SU-DHL-6 (cell line): ENCODE measurements around the gene MANSC4.

Source experiments
- EZH2phosphoT487 ChIP-seq: fragments of 200-600 bp; sonication (generic), shearing (Covaris generic); conservative IDR thresholded peaks from 2 replicates; pipeline ENCODE4 v1.6.1; 2018; ENCODE audit warnings: mild to moderate bottlenecking, antibody characterized with exemption, low read length, moderate library complexity, mixed read lengths
- TF ChIP-seq, protein P1 (sequence below): fragments of 200-600 bp; sonication (generic); IDR thresholded peaks from one replicate; pipeline ENCODE4 v1.5.1; 2017; ENCODE audit warnings: antibody characterized with exemption, mild to moderate bottlenecking, low read length, moderate library complexity; ENCODE audit not compliant: insufficient read depth, poor library complexity, severe bottlenecking

DNA sequence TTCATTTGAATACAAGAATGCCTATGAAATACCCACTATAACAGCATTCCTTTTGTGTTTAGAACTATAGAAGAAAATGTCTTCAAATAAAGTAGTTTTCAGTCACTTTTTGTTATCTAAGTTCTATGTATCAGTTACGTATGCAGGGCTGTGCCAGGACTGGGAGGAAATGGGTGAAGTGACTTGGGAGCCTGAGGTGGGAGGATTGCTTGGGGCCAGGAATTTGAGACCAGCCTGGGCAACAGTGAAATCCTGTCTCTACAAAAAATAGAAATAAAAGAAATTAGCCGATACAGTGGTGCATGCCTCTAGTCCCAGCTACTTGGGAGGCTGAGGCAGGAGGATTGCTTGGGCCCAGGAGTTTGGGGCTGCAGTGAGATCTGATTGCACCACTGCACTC, 22.9 kb upstream of the MANSC4 start:
- TF ChIP-seq, protein P1, sequence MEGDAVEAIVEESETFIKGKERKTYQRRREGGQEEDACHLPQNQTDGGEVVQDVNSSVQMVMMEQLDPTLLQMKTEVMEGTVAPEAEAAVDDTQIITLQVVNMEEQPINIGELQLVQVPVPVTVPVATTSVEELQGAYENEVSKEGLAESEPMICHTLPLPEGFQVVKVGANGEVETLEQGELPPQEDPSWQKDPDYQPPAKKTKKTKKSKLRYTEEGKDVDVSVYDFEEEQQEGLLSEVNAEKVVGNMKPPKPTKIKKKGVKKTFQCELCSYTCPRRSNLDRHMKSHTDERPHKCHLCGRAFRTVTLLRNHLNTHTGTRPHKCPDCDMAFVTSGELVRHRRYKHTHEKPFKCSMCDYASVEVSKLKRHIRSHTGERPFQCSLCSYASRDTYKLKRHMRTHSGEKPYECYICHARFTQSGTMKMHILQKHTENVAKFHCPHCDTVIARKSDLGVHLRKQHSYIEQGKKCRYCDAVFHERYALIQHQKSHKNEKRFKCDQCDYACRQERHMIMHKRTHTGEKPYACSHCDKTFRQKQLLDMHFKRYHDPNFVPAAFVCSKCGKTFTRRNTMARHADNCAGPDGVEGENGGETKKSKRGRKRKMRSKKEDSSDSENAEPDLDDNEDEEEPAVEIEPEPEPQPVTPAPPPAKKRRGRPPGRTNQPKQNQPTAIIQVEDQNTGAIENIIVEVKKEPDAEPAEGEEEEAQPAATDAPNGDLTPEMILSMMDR = no peak
- no peak for TF ChIP-seq EZH2phosphoT487
